Esophagus squamous epithelium (tissue), 5 donors: ENCODE data around the gene THBS3. TPM values are rescaled to one million over a fixed set of nuclear protein-coding genes. Genes with fewer than 3 reads are reported as not detected.

Experiments used
- DNase-seq: peaks from one replicate; lab custom pipeline; 2025; lab: John Stamatoyannopoulos, UW
- H3K27ac ChIP-seq, 4 donors: fragments of 200-600 bp; sonication (generic); one replicate each; pipeline ENCODE4 v1.5.1; 2016 to 2019; ENCODE audit warnings: mild to moderate bottlenecking in 1 of 4
- H3K27me3 ChIP-seq, 4 donors: fragments of 200-600 bp; sonication (generic); 1 replicate in 3 of 4; 2 replicates in 1 of 4; pipeline versions ENCODE4 v1.5.1 to v1.6.0; 2017 to 2021; ENCODE audit warnings: antibody characterized with exemption in 1 of 4
- H3K36me3 ChIP-seq, 3 donors: fragments of 200-600 bp; sonication (generic); one replicate each; pipeline ENCODE4 v1.5.1; 2016 to 2019
- H3K4me1 ChIP-seq, 3 donors: fragments of 200-600 bp; sonication (generic); one replicate each; pipeline ENCODE4 v1.5.1; 2017 to 2019
- H3K4me3 ChIP-seq, 4 donors: fragments of 200-600 bp; sonication (generic); 1 replicate in 3 of 4; 2 replicates in 1 of 4; pipeline ENCODE4 v1.5.1; 2016 to 2019; ENCODE audit warnings: mild to moderate bottlenecking in 2 of 4, moderate library complexity in 1 of 4
- H3K9me3 ChIP-seq, 3 donors: fragments of 200-600 bp; sonication (generic); one replicate each; pipeline ENCODE4 v1.5.1; 2016 to 2019
- CTCF ChIP-seq, 6 experiments: fragments of 450-650 bp in 4 of 6; fragments of 200-600 bp in 2 of 6; sonication (generic) in 2 of 6; IDR thresholded peaks; one replicate each; pipeline ENCODE4 v1.5.1; 2016 to 2019; ENCODE audit warnings: antibody characterized with exemption in 6 of 6, mild to moderate bottlenecking in 4 of 6, moderate library complexity in 4 of 6
- POLR2A ChIP-seq, 4 donors: fragments of 450-650 bp; IDR thresholded peaks; one replicate each; pipeline ENCODE4 v1.6.1; 2017; ENCODE audit warnings: antibody characterized with exemption in 4 of 4, mild to moderate bottlenecking in 4 of 4, moderate library complexity in 3 of 4
- WGBS, 2 donors: methylation state at CpG; one replicate each; pipeline ENCODE4 v1.1.5; 2018; 5-methylcytosine and 5-hydroxymethylcytosine counted together
- intact Hi-C: fragments of 100-400 bp; cut with DNase I; formaldehyde crosslinking; loops from one replicate; pipeline ENCODE4 v1.15.0; 2022
- total RNA-seq, 4 donors: library from RNA; depleted of rRNA; stranded (reverse); fragments of >200 nt; gene quantifications; one replicate each; pipeline ENCODE4 v1.1.0, GENCODE V29; 2016
- donor health status: DM: yes; HTN: yes; CAD: no.

Gene THBS3
- total RNA-seq, 4 donors from 2014 or later = 8.7 to 18.5 (median 11.1) TPM

GRCh38 chr1:155174324-155175280, 33.1 kb downstream of the THBS3 start:
- H3K27ac ChIP-seq = peak overlapping the region in 2 of 4 donors; percentile 28 to 33
- H3K4me1 ChIP-seq = peaks cover 25 to 58% (median 28%) of the 10 kb centered on the region in 3 donors
- H3K36me3 ChIP-seq = peaks cover 0 to 15% (median 4%) of the 10 kb centered on the region in 3 donors
- no peak for DNase-seq
- H3K27me3 ChIP-seq = peaks cover 0 to 27% (median 0%) of the 10 kb centered on the region in 4 donors
- H3K4me3 ChIP-seq = peak overlapping the region in 3 of 4 donors; percentile 92 to 96 (median 95)
- WGBS, 2 donors = 17 to 25% methylated on average over 14 to 24 of the region's 35 CpGs
- TF ChIP-seq POLR2A (IDR thresholded peaks at IDR 0.05) (no peak), CTCF (IDR thresholded peaks at IDR 0.05) (no peak)
- intact Hi-C loops = no loop called here
- no peaks in the 10 kb centered on the region for H3K9me3 ChIP-seq

GRCh38 chr1:155173478-155174323, 34.0 kb downstream of the THBS3 start, which contains the start of gene TRIM46:
Gene TRIM46 (plus strand): TSS chr1:155173849. CDS start chr1:155173967, 118 bp downstream.
- no peaks in the 10 kb centered on the region for H3K9me3 ChIP-seq
- peaks cover 0 to 27% (median 0%) of the 10 kb centered on the region in 4 donors for H3K27me3 ChIP-seq
- TF ChIP-seq CTCF (IDR thresholded peaks at IDR 0.05) (peak in 1 of 6 experiments; percentile 0), POLR2A (IDR thresholded peaks at IDR 0.05) (no peak)
- H3K4me3 ChIP-seq = peak within 1 kb of the TSS; percentile 82 to 96 (median 94)
- peak within 1 kb of the TSS; percentile 92 to 99 (median 96) for H3K27ac ChIP-seq
- 1 to 3% methylated on average over 20 to 31 of the region's 38 CpGs for WGBS, 2 donors
- no peak for DNase-seq
- peaks cover 25 to 58% (median 28%) of the 10 kb centered on the region in 3 donors for H3K4me1 ChIP-seq
- intact Hi-C loops = no loop called here
- H3K36me3 ChIP-seq = peaks cover 0 to 24% (median 13%) of the 10 kb centered on the region in 3 donors

- WGBS, 2 donors = 0% methylated on average over 12 to 27 of the region's 57 CpGs
- peak; percentile 73 for DNase-seq
- intact Hi-C loops = no loop called here
Observed at GRCh38 chr1:155172732-155173477, 34.8 kb downstream of the THBS3 start, which contains the start of gene KRTCAP2. Gene KRTCAP2 (minus strand): TSS chr1:155173304. CDS start chr1:155173224, 80 bp downstream.

More at GRCh38 chr1:155172732-155173477, 34.8 kb downstream of the THBS3 start, which contains the start of gene KRTCAP2:
- H3K9me3 ChIP-seq = no peaks in the 10 kb centered on the region
- H3K27ac ChIP-seq = peak within 1 kb of the TSS; percentile 92 to 99 (median 96)
- H3K4me1 ChIP-seq = peaks cover 25 to 58% (median 30%) of the 10 kb centered on the region in 3 donors
- peaks cover 0 to 27% (median 0%) of the 10 kb centered on the region in 4 donors for H3K27me3 ChIP-seq
- TF ChIP-seq CTCF (IDR thresholded peaks at IDR 0.05) (peak; percentile 90 to 100 (median 96)), POLR2A (IDR thresholded peaks at IDR 0.05) (peak in 2 of 4 donors; percentile 55 to 56)
- H3K4me3 ChIP-seq = peak within 1 kb of the TSS; percentile 82 to 96 (median 94)
- H3K36me3 ChIP-seq = peaks cover 0 to 24% (median 13%) of the 10 kb centered on the region in 3 donors
